Thymus (tissue), 11 donors: ENCODE measurements around the gene GSTO2. TPM values are rescaled to one million over a fixed set of nuclear protein-coding genes. Genes with fewer than 3 reads are reported as not detected.

Experiments used
- DNase-seq, 9 donors: peaks; one replicate each; pipeline ENCODE4 v3.0.0-alpha.2; 2013; ENCODE audit warnings: low spot score in 9 of 9, low read depth in 6 of 9, missing footprints in 1 of 9
- H3K27ac ChIP-seq, 2 donors: one replicate each; pipeline ENCODE4 v1.5.1; 2013; ENCODE audit warnings: control low read depth in 1 of 2, low read depth in 1 of 2, low read length in 1 of 2, mild to moderate bottlenecking in 1 of 2, moderate library complexity in 1 of 2
- H3K27me3 ChIP-seq, 2 donors: one replicate each; pipeline ENCODE4 v1.5.1; 2013; ENCODE audit warnings: low read length in 1 of 2; ENCODE audit not compliant: control insufficient read depth in 2 of 2, insufficient read depth in 1 of 2
- H3K36me3 ChIP-seq, 2 donors: one replicate each; pipeline ENCODE4 v1.5.1; 2013; ENCODE audit warnings: low read length in 1 of 2, mild to moderate bottlenecking in 1 of 2, moderate library complexity in 1 of 2; ENCODE audit not compliant: control insufficient read depth in 2 of 2, insufficient read depth in 2 of 2
- H3K4me1 ChIP-seq, 2 donors: one replicate each; pipeline ENCODE4 v1.5.1; 2013; ENCODE audit warnings: low read length in 2 of 2; ENCODE audit not compliant: control insufficient read depth in 2 of 2, insufficient read depth in 2 of 2
- H3K4me3 ChIP-seq, 2 donors: one replicate each; pipeline ENCODE4 v1.5.1; 2013; ENCODE audit warnings: low read length in 2 of 2, control low read depth in 1 of 2, mild to moderate bottlenecking in 1 of 2
- H3K9me3 ChIP-seq, 2 donors: one replicate each; pipeline ENCODE4 v1.5.1; 2013; ENCODE audit warnings: low read length in 1 of 2, mild to moderate bottlenecking in 1 of 2; ENCODE audit not compliant: control insufficient read depth in 2 of 2, insufficient read depth in 1 of 2
- WGBS: extraction: QIAGEN DNeasy Blood & Tissue Kit; methylation state at CpG from one replicate; pipeline ENCODE4 v1.1.7; 2013; 5-methylcytosine and 5-hydroxymethylcytosine counted together
- polyA plus RNA-seq: library from polyadenylated mRNA; stranded (reverse); fragments of 200-250 nt; gene quantifications from one replicate; pipeline ENCODE4 v1.2.3, GENCODE V29; 2013
- total RNA-seq: library from RNA; stranded (reverse); fragments of 120-200 nt; gene quantifications from one replicate; pipeline ENCODE4 v1.2.4, GENCODE V29; 2013
- donor health status: healthy.

The GSTO2 gene
- total and polyA plus RNA-seq, 2 donors, result 5.6 to 16.1 TPM

- Histone ChIP-seq H3K9me3 (no peaks in the 10 kb centered on the region), H3K4me3 (peak overlapping the region in 1 of 2 donors; percentile 29), H3K4me1 (peaks cover 17 to 25% of the 10 kb centered on the region in 2 donors), H3K27ac (peak overlapping the region; percentile 58 to 82), H3K27me3 (no peaks in the 10 kb centered on the region), H3K36me3 (peaks cover 21 to 37% of the 10 kb centered on the region in 2 donors)
- peak in 2 of 9 donors; percentile 13 to 46 for DNase-seq
- WGBS, result 4% methylated on average over 1 of the region's 1 CpG
These were observed 12.5 kb upstream of the GSTO2 start for GRCh38 chr10:104256335-104256961.

GRCh38 chr10:104257235-104257634 lies 11.7 kb upstream of the GSTO2 start:
- DNase-seq, result no peak
- H3K27ac ChIP-seq, result no peak overlapping the region
- no peaks in the 10 kb centered on the region for H3K9me3 ChIP-seq
- peaks cover 17 to 25% of the 10 kb centered on the region in 2 donors for H3K4me1 ChIP-seq
- H3K4me3 ChIP-seq, result peak overlapping the region in 1 of 2 donors; percentile 29
- H3K27me3 ChIP-seq, result no peaks in the 10 kb centered on the region
- WGBS, result 96% methylated on average over 5 of the region's 5 CpGs
- H3K36me3 ChIP-seq, result peaks cover 29 to 45% of the 10 kb centered on the region in 2 donors

DNA sequence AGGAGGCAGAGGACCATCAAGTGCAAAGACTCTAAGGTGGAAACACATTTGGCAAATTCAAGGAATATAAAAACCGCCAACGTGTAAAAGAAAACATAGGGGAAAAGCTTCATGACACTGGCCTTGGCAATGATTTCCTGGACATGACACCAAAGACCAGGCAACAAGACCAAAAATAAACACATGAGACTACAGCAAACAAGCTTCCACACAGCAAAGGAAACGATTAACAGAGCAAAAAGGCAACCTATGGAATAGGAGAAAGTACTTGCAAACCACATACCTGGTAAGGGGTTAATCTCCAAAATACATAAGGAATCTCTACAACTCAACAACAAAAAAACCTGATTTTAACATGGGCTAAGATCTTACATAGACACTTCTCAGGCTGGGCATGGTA lies 10.8 kb upstream of the GSTO2 start:
- Histone ChIP-seq H3K4me3 (no peak overlapping the region), H3K9me3 (no peaks in the 10 kb centered on the region), H3K27ac (peak overlapping the region in 1 of 2 donors; percentile 31), H3K27me3 (no peaks in the 10 kb centered on the region), H3K36me3 (peaks cover 35 to 52% of the 10 kb centered on the region in 2 donors), H3K4me1 (peaks cover 17 to 21% of the 10 kb centered on the region in 2 donors)
- no peak for DNase-seq
- 97% methylated on average over 3 of the region's 3 CpGs for WGBS

DNA sequence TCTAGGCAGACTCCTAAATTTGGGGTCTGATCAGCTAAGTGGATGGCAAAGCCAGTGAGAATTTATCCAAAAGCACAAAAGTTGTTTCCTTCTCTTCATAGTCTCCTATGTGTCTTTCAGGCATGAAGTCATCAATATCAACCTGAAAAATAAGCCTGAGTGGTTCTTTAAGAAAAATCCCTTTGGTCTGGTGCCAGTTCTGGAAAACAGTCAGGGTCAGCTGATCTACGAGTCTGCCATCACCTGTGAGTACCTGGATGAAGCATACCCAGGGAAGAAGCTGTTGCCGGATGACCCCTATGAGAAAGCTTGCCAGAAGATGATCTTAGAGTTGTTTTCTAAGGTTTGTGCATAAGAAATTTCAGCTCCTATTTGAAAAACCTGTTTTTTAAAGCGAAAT lies 9.5 kb upstream of the GSTO2 start:
- no peak overlapping the region for H3K27ac ChIP-seq
- H3K4me1 ChIP-seq, result peaks cover 8 to 11% of the 10 kb centered on the region in 2 donors
- no peak for DNase-seq
- peaks cover 35 to 56% of the 10 kb centered on the region in 2 donors for H3K36me3 ChIP-seq
- no peak overlapping the region for H3K4me3 ChIP-seq
- no peaks in the 10 kb centered on the region for H3K9me3 ChIP-seq
- H3K27me3 ChIP-seq, result no peaks in the 10 kb centered on the region
- WGBS, result 93% methylated on average over 3 of the region's 3 CpGs

DNA sequence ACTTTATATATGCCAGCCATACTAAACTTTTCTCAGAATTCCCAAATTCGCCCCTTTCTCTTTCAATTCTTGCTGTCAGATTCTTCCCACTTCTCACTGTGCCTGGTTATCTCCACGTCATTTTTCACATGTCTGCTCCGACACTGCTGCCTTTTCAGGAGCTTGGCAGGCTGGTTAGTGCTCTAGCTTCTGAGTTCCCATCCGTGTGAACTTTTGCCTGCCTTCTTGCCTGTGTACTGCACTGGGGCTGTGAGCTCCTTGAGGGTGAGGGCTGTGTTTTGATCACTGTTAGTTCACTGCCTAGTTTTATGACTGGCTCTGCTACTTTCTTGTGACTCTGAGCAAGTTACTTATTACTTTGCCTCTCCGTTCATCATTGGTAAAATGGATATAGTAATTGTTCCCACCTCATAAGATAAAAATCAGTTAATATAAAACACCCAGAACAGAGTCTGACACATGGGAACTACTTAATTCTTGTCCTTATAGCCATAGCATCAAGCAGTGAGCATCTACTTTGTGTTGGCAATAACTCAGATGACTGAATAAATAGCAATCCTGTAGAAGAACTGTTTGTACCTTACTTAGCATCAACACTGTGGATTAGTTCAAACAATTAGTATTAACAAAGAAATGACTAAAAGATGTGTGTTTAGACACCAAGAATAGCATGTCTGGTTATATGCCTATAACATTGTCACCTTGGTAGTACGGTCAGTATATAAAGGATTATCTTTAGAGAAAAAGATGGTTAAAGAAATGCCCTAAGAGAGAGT lies 8.8 kb upstream of the GSTO2 start:
- WGBS, result 94% methylated on average over 6 of the region's 6 CpGs
- H3K4me3 ChIP-seq, result no peak overlapping the region

DNA sequence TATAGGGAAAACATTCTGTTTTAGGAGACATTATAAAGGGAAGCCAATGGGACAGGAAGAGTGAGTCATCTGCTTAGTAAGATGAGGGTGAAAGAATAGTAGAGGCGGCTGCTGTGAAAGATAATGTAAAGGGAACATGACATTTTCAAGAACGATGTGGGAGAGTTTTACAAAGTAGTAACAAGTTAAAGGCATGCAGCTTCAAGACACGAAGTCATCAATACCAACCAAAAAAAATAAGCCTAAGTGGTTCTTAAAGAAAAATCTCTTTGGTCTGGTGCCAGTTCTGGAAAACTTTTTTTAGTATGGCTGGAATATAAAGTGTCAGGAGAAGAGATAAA lies 8.2 kb upstream of the GSTO2 start:
- Histone ChIP-seq H3K9me3 (no peaks in the 10 kb centered on the region), H3K27me3 (no peaks in the 10 kb centered on the region), H3K4me1 (peaks cover 5 to 7% of the 10 kb centered on the region in 2 donors), H3K36me3 (peaks cover 35 to 65% of the 10 kb centered on the region in 2 donors), H3K27ac (no peak overlapping the region), H3K4me3 (no peak overlapping the region)
- DNase-seq, result no peak
- WGBS, result 78% methylated on average over 3 of the region's 3 CpGs

More for the DNA sequence above, 8.8 kb upstream of the GSTO2 start:
- peak overlapping the region in 1 of 2 donors; percentile 72 for H3K27ac ChIP-seq
- no peaks in the 10 kb centered on the region for H3K9me3 ChIP-seq
- DNase-seq, result no peak
- peaks cover 35 to 61% of the 10 kb centered on the region in 2 donors for H3K36me3 ChIP-seq
- H3K4me1 ChIP-seq, result peaks cover 8 to 10% of the 10 kb centered on the region in 2 donors
- no peaks in the 10 kb centered on the region for H3K27me3 ChIP-seq

- Histone ChIP-seq H3K4me3 (no peak overlapping the region), H3K27me3 (no peaks in the 10 kb centered on the region), H3K27ac (no peak overlapping the region), H3K36me3 (peaks cover 38 to 77% of the 10 kb centered on the region in 2 donors), H3K4me1 (peaks cover under 1 to 2% of the 10 kb centered on the region in 2 donors), H3K9me3 (no peaks in the 10 kb centered on the region)
- DNase-seq, result no peak
- WGBS, result 96% methylated on average over 5 of the region's 5 CpGs
These were observed 6.9 kb upstream of the GSTO2 start for GRCh38 chr10:104262055-104262454.

DNA sequence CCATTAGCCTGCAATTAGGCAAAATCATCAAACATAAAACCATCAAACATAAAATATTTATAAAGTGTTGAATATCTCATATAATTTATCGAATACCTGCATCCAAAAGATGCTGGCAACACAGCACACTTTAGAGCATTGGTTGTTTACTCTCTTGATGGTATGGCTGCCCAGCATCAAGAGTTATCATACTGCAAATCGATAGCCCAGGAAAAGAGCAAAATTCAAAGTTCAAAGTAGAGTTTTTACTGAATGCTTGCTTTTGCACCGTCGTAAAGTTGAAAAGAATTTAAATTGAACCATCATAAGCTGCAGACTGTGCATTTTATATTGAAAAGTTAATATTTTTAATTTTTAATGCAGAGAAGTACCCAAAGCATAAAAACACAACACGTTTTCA lies 4.2 kb upstream of the GSTO2 start:
- no peaks in the 10 kb centered on the region for H3K9me3 ChIP-seq
- 97% methylated on average over 5 of the region's 5 CpGs for WGBS
- H3K27ac ChIP-seq, result no peak overlapping the region
- DNase-seq, result no peak
- H3K27me3 ChIP-seq, result no peaks in the 10 kb centered on the region
- H3K36me3 ChIP-seq, result peaks cover 29 to 62% of the 10 kb centered on the region in 2 donors
- H3K4me1 ChIP-seq, result peaks cover 7 to 12% of the 10 kb centered on the region in 2 donors
- no peak overlapping the region for H3K4me3 ChIP-seq

- H3K27ac ChIP-seq, result peak overlapping the region in 1 of 2 donors; percentile 90
- DNase-seq, result no peak
- no peaks in the 10 kb centered on the region for H3K27me3 ChIP-seq
- H3K4me3 ChIP-seq, result peak overlapping the region; percentile 87 to 96
- 96% methylated on average over 14 of the region's 14 CpGs for WGBS
- no peaks in the 10 kb centered on the region for H3K9me3 ChIP-seq
- peaks cover 7 to 36% of the 10 kb centered on the region in 2 donors for H3K36me3 ChIP-seq
- H3K4me1 ChIP-seq, result peaks cover 7 to 10% of the 10 kb centered on the region in 2 donors
These were observed 1.1 kb upstream of the GSTO2 start for GRCh38 chr10:104267721-104268404.
